SK-N-SH treated with all-trans-retinoic acid at 6 μM for 48 hours (cell line): ENCODE measurements around the gene LYRM1.
A peak's percentile ranks its signal among the peaks of the same experiment; 100 is the strongest.

Source experiments
- ATAC-seq: fragments of 200-7000 bp; cut with Tn5 transposase; 3 replicates; pipeline ENCODE4 v1.9.1; 2020; ENCODE audit warnings: mild to moderate bottlenecking, moderate library complexity
- ARNTL ChIP-seq: fragments of 450-650 bp; formaldehyde crosslinking; IDR thresholded peaks from 2 replicates; pipeline ENCODE4 v1.5.0; 2020; ENCODE audit warnings: low read depth, mild to moderate bottlenecking, moderate library complexity, borderline replicate concordance
- BACH2 ChIP-seq: fragments of 250-450 bp; sonication (Bioruptor Pico); IDR thresholded peaks from 2 replicates; pipeline ENCODE4 v1.9.0; 2021; ENCODE audit warnings: mild to moderate bottlenecking, borderline replicate concordance
- CREB5 ChIP-seq: fragments of 250-450 bp; sonication (Bioruptor Pico); IDR thresholded peaks from 2 replicates; pipeline ENCODE4 v1.5.1; 2020; ENCODE audit warnings: low read depth, mild to moderate bottlenecking, moderate library complexity
- CSDC2 ChIP-seq: fragments of 250-450 bp; sonication (Bioruptor Pico); IDR thresholded peaks from 2 replicates; pipeline ENCODE4 v1.5.0; 2020; ENCODE audit warnings: mild to moderate bottlenecking, moderate library complexity
- CSRNP3 ChIP-seq: fragments of 250-450 bp; sonication (Bioruptor Pico); IDR thresholded peaks from 2 replicates; pipeline ENCODE4 v1.5.1; 2021; ENCODE audit warnings: mild to moderate bottlenecking, moderate library complexity
- ESRRG ChIP-seq: fragments of 250-450 bp; sonication (Bioruptor Pico); IDR thresholded peaks from 2 replicates; pipeline ENCODE4 v1.6.1; 2021; ENCODE audit warnings: mild to moderate bottlenecking
- GLIS3 ChIP-seq: fragments of 250-450 bp; sonication (Bioruptor Pico); IDR thresholded peaks from 2 replicates; pipeline ENCODE4 v1.5.0; 2020; ENCODE audit warnings: mild to moderate bottlenecking, moderate library complexity
- ISL1 ChIP-seq: fragments of 250-450 bp; sonication (Bioruptor Pico); IDR thresholded peaks from 2 replicates; pipeline ENCODE4 v2.1.2; 2022; ENCODE audit warnings: mild to moderate bottlenecking, moderate library complexity
- OSR1 ChIP-seq: fragments of 250-450 bp; sonication (Bioruptor Pico); IDR thresholded peaks from 2 replicates; pipeline ENCODE4 v1.8.0; 2022; ENCODE audit warnings: moderate library complexity, mild to moderate bottlenecking, inconsistent platforms
- PATZ1 ChIP-seq: fragments of 250-450 bp; sonication (Bioruptor Pico); IDR thresholded peaks from 2 replicates; pipeline ENCODE4 v1.8.0; 2020; ENCODE audit warnings: mild to moderate bottlenecking, moderate library complexity, borderline replicate concordance
- POU6F1 ChIP-seq: fragments of 250-450 bp; sonication (Bioruptor Pico); IDR thresholded peaks from 2 replicates; pipeline ENCODE4 v1.8.0; 2021; ENCODE audit warnings: low read depth, mild to moderate bottlenecking, moderate library complexity, borderline replicate concordance
- PPARA ChIP-seq: fragments of 250-450 bp; sonication (Bioruptor Pico); IDR thresholded peaks from 2 replicates; pipeline ENCODE4 v1.5.0; 2020; ENCODE audit warnings: mild to moderate bottlenecking, borderline replicate concordance
- SNAI2 ChIP-seq: fragments of 250-450 bp; sonication (Bioruptor Pico); IDR thresholded peaks from 2 replicates; pipeline ENCODE4 v1.5.0; 2020; ENCODE audit warnings: mild to moderate bottlenecking, moderate library complexity
- TCF4 ChIP-seq: fragments of 250-450 bp; sonication (Bioruptor Pico); IDR thresholded peaks from 2 replicates; pipeline ENCODE4 v1.8.0; 2021; ENCODE audit warnings: mild to moderate bottlenecking, moderate library complexity, borderline replicate concordance
- TOX ChIP-seq: fragments of 250-450 bp; sonication (Bioruptor Pico); IDR thresholded peaks from 2 replicates; pipeline ENCODE4 v1.8.0; 2021; ENCODE audit warnings: mild to moderate bottlenecking, moderate library complexity, borderline replicate concordance
- TSHZ2 ChIP-seq: fragments of 250-450 bp; sonication (Bioruptor Pico); IDR thresholded peaks from 2 replicates; pipeline ENCODE4 v1.5.0; 2020; ENCODE audit warnings: mild to moderate bottlenecking, moderate library complexity
- ZC3H10 ChIP-seq: fragments of 250-450 bp; sonication (Bioruptor Pico); IDR thresholded peaks from 2 replicates; pipeline ENCODE4 v1.5.1; 2021; ENCODE audit warnings: mild to moderate bottlenecking, moderate library complexity
- ZFP3 ChIP-seq: fragments of 250-450 bp; sonication (Bioruptor Pico); IDR thresholded peaks from 2 replicates; pipeline ENCODE4 v1.5.0; 2020; ENCODE audit warnings: mild to moderate bottlenecking, moderate library complexity
- ZFP30 ChIP-seq: fragments of 450-650 bp; formaldehyde crosslinking; IDR thresholded peaks from 2 replicates; pipeline ENCODE4 v1.5.0; 2022; ENCODE audit warnings: mild to moderate bottlenecking, moderate library complexity
- ZNF565 ChIP-seq: fragments of 450-650 bp; formaldehyde crosslinking; conservative IDR thresholded peaks from 2 replicates; pipeline ENCODE4 v1.5.0; 2020; ENCODE audit warnings: low read depth, mild to moderate bottlenecking, moderate library complexity

LYRM1 gene

GRCh38 chr16:20938426-20938825 is 37.9 kb downstream of the LYRM1 start:
- no peak for TF ChIP-seq BACH2
- no peak for TF ChIP-seq POU6F1
- no peak for TF ChIP-seq ZNF565 (CRISPR knock-in tag)
- no peak for TF ChIP-seq CSDC2
- no peak for TF ChIP-seq TSHZ2
- ATAC-seq = peak; percentile 47; the same call in 2 of the 3 replicates

- no peak for TF ChIP-seq GLIS3 (CRISPR knock-in tag)
- TF ChIP-seq OSR1 = no peak
- TF ChIP-seq CREB5 = no peak
- TF ChIP-seq ZNF565 (CRISPR knock-in tag) = no peak
- no peak for TF ChIP-seq ESRRG (CRISPR knock-in tag)
- no peak for TF ChIP-seq PATZ1
- TF ChIP-seq ZFP30 (CRISPR knock-in tag) = no peak
- no peak for TF ChIP-seq TSHZ2
- TF ChIP-seq ZFP3 (CRISPR knock-in tag) = no peak
- TF ChIP-seq PPARA (CRISPR knock-in tag) = no peak
- no peak for TF ChIP-seq TOX
- TF ChIP-seq ISL1 (CRISPR knock-in tag) = no peak
- no peak for TF ChIP-seq TCF4
Measured at GRCh38 chr16:20939611-20940010, 39.0 kb downstream of the LYRM1 start.

GRCh38 chr16:20940871-20941635 is 40.5 kb downstream of the LYRM1 start:
- ATAC-seq = no peak
- TF ChIP-seq TCF4 (no peak), CSRNP3 (CRISPR knock-in tag) (no peak), ARNTL (CRISPR knock-in tag) (no peak), SNAI2 (no peak), POU6F1 (no peak), BACH2 (no peak), PPARA (CRISPR knock-in tag) (no peak), ZC3H10 (CRISPR knock-in tag) (no peak), PATZ1 (no peak), CREB5 (no peak)

More at GRCh38 chr16:20939611-20940010, 39.0 kb downstream of the LYRM1 start:
- no peak for ATAC-seq
